HG03571 (cell line): ENCODE measurements around the gene TWF2.

Experiments
- ATAC-seq: cut with Tn5 transposase; IDR thresholded peaks from one replicate; pipeline ENCODE4 v1.9.1; 2021; ENCODE audit not compliant: unreplicated experiment

The TWF2 gene

GRCh38 chr3:52259035-52259434 is 20.1 kb upstream of the TWF2 start:
- no peak for ATAC-seq

GRCh38 chr3:52257911-52258310 is 19.0 kb upstream of the TWF2 start:
- ATAC-seq, result no peak

DNA sequence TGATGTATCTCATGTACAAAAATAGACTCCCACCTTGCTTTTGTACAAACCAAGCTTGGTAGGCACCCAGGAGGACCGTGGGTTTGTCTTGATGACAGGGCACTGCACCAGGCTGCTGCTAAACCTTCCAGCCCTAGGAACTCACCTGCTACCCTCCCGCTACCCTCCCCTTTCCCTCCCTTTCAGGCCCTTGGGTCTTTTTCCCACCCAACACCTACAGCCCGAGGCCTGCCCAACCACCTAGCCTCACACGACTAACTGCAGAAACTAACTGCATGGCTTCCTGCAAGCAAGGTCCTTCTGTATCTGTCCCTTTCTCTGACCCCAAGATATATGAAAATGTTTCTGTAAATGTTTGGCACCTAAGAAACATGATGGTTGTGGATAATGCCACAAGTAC is 17.7 kb upstream of the TWF2 start:
- ATAC-seq, result no peak

- no peak for ATAC-seq
Observed at GRCh38 chr3:52256159-52256558, 17.2 kb upstream of the TWF2 start.

- no peak for ATAC-seq
Observed at GRCh38 chr3:52254608-52255007, 15.7 kb upstream of the TWF2 start.

GRCh38 chr3:52253314-52254304 is 14.7 kb upstream of the TWF2 start:
- peak; percentile 93 for ATAC-seq

DNA sequence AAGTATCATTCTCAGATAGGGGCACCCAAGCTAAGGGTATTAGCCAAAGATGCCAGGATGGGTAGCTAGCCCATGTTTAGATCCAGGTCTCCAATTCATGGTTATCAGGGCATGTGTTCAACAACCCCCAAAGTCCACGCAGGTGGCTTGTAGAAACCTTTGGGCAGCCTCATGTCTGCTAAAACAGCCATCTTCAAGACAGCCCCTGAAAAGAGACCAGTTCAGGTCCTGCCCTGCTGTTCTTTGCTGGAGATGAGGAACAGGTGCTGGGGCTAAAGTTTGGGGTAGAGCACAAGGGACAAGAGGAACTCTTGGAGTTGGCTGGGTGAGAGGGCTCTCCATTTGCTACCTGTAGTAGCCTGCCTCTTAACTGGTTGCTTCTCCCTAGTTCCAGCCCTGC is 11.2 kb upstream of the TWF2 start:
- ATAC-seq, result no peak

DNA sequence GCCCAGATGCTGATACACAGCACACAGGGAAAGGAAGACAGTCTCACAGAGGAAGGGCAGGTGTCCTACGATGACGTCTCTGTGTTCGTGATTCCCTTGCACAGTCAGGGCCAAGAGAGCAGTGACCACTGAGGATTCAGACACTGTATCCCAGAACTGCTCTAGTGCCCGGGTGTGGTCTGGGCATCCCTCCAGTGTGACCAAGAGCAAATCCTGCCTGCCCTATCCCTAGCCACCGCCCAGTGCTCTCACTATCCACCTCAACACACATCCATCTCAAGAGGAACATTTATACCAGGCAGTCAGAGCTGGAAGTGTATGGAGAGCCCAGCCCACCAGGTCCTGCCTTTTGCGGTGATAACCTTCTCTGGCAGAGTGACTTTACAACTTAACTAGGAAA is 10.7 kb upstream of the TWF2 start:
- ATAC-seq, result no peak

DNA sequence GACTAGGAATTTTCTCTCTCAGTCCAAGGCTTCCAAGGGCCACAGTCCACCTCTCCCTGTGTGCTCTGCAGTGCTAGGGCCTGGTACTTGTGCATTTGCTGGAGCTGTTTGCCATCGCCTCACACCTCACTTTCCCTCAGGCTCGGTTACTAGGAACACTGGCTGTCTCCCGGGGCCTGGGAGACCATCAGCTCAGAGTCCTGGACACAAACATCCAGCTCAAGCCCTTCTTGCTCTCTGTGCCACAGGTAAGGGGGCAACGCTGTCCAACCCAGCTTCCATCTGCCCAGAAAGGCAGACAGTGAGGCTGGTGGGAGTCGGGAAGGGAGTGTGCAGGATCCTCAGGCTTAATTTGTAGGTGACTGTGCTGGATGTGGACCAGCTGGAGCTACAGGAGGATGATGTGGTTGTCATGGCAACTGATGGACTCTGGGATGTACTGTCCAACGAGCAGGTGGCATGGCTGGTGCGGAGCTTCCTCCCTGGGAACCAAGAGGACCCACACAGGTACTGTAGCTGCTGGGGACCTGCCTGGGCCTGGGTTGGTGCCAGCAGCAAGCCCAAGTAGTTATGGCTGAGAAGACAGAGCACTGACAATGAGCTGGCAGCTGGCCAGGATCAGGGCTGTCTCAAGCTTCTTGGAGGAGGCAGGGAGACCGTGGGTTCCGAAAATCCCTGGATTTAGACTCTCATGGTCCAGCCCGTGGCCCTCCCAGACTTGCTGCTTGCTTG is 10.0 kb upstream of the TWF2 start:
- no peak for ATAC-seq

DNA sequence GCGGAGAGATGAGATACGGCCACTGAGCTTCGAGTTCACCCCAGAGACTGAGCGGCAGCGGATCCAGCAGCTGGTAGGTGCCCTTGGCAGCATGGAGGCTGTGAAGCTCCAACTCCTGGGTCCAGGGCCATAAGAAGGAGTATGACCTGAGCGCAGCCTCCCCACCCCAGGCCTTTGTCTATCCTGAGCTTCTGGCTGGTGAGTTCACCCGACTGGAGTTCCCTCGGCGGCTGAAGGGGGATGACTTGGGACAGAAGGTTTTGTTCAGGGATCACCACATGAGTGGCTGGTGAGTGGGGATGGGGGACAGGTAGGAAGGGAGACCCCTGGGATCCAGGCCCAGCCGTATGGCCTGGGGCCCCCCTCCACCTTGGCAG is 9.2 kb upstream of the TWF2 start:
- no peak for ATAC-seq

GRCh38 chr3:52247409-52248164 is 8.6 kb upstream of the TWF2 start:
- ATAC-seq, result no peak

- ATAC-seq, result no peak
Observed at GRCh38 chr3:52246728-52247408, 7.9 kb upstream of the TWF2 start.

DNA sequence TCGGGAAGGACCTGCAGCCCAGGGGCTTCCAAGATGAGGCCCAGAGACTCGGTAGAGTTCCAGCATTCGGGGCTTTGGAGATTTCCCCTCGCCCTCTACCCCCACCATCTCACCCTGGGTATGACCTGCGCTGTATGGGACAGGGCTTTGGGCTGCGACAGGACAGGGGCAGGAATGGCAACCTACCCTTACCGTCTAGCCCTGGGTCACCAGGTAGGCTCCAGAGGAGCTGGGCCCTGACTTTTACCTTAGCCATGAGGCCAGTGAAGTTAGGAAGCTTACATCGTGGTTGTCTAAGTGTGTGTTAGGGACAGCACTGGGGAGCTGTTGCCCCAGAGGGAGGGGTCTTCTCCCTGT is 7.3 kb upstream of the TWF2 start:
- ATAC-seq, result no peak

- ATAC-seq, result no peak
Observed at GRCh38 chr3:52245322-52246263, 6.6 kb upstream of the TWF2 start, which contains the start of gene PPM1M. Gene PPM1M, plus strand, starts transcription at chr3:52245759. Its CDS starts 66 bp downstream, at chr3:52245825.

DNA sequence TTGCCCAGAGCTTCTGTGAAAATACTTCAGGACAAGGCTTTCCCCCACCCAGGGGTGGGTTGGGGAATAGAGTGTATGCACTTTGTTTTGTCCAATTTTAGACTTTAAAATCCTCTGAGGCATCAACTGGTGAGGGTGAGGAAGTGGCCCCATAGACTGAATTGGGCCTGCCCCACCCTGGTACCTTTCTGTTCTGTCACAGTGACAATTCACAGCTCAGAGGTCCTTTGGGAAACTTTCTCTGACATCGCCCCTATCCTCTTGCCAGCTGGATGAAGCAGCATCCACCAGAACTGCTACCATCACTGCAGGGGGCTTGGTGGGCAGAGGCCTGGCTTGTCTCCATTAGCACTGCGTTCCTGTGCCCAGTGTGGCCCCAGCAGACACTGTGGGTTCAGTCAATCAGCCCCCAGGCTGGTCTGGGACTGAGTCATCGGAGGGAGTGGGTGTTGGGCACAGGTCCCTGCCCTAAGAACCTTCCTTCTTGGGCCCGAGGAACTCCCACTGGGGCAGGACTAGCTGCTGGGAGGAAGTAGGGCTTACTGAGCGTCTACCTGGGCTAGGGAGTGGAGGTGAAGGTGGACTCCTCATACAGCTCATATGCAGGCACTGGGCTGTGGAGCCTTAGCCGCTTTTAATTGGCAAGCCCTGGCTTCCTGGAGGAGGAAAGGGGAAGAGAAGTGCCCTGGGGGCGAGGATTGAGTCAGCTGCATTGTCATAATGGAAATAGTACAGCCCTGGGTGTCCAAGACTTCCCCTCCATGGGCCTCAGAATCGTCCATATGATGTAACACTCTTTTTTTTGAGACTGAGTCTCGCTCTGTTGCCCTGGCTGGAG is 5.1 kb upstream of the TWF2 start:
- ATAC-seq, result peak; percentile 40

- ATAC-seq, result no peak
Observed at GRCh38 chr3:52242039-52242438, 3.1 kb upstream of the TWF2 start.

DNA sequence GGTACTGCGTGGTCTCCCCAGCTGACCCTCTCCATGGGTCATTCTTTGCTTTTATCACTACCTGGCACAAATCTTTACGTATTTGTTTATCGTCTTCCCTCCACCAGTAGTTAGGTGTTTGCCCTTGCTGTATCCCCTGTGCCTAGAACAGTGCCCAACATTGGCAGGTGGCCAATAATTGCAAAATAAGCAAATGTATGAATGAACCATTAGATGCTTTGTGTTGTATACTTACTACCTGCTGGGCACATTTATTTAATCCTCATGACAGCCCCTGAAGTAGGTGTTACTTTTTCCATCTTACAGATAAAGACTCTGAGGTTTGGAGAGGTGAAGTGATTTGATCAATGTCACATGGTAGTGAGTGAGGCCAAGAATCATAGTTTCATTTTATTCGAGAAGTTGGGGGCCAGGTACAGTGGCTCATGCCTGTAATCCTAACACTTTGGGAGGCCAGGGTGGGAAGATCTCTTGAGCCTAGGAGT is 2.0 kb upstream of the TWF2 start:
- no peak for ATAC-seq

GRCh38 chr3:52240059-52240885 is 1.3 kb upstream of the TWF2 start:
- no peak for ATAC-seq
